ENCODE data around the gene XPO6. TPM values are rescaled to one million over a fixed set of nuclear protein-coding genes. Genes with fewer than 3 reads are reported as not detected.

The XPO6 gene
- total RNA-seq, 2 donors from 2014 or later: 17.9 to 29.8 TPM

- H3K27ac ChIP-seq: no peak overlapping the region
- H3K9me3 ChIP-seq: no peaks in the 10 kb centered on the region
- H3K4me1 ChIP-seq: no peaks in the 10 kb centered on the region
- TF ChIP-seq CTCF (IDR thresholded peaks at IDR 0.05): no peak
- DNase-seq (ENCODE audit: low spot score): no peak
- H3K36me3 ChIP-seq: peaks cover 67% of the 10 kb centered on the region
- H3K27me3 ChIP-seq: no peaks in the 10 kb centered on the region
- H3K4me3 ChIP-seq: no peak overlapping the region
Measured at GRCh38 chr16:28149011-28149888, 62.5 kb downstream of the XPO6 start.

- H3K4me1 ChIP-seq: no peaks in the 10 kb centered on the region
- TF ChIP-seq CTCF (IDR thresholded peaks at IDR 0.05): no peak
- peaks cover 47% of the 10 kb centered on the region for H3K36me3 ChIP-seq
Measured at GRCh38 chr16:28146536-28146935, 65.2 kb downstream of the XPO6 start.

GRCh38 chr16:28145796-28146195, 66.0 kb downstream of the XPO6 start:
- no peaks in the 10 kb centered on the region for H3K27me3 ChIP-seq
- H3K9me3 ChIP-seq: no peaks in the 10 kb centered on the region
- TF ChIP-seq CTCF (IDR thresholded peaks at IDR 0.05): no peak
- H3K4me3 ChIP-seq: no peak overlapping the region
- no peak overlapping the region for H3K27ac ChIP-seq
- DNase-seq (ENCODE audit: low spot score): no peak
- no peaks in the 10 kb centered on the region for H3K4me1 ChIP-seq
- peaks cover 42% of the 10 kb centered on the region for H3K36me3 ChIP-seq

More at GRCh38 chr16:28146536-28146935, 65.2 kb downstream of the XPO6 start:
- Histone ChIP-seq H3K27me3 (no peaks in the 10 kb centered on the region), H3K27ac (no peak overlapping the region), H3K4me3 (no peak overlapping the region), H3K9me3 (no peaks in the 10 kb centered on the region)
- no peak for DNase-seq (ENCODE audit: low spot score)

- no peak overlapping the region for H3K4me3 ChIP-seq
- no peaks in the 10 kb centered on the region for H3K9me3 ChIP-seq
- no peaks in the 10 kb centered on the region for H3K27me3 ChIP-seq
- no peak for DNase-seq (ENCODE audit: low spot score)
- peaks cover 2% of the 10 kb centered on the region for H3K36me3 ChIP-seq
- no peaks in the 10 kb centered on the region for H3K4me1 ChIP-seq
- H3K27ac ChIP-seq: peak overlapping the region in 1 of 2 donors; percentile 19
- TF ChIP-seq CTCF (IDR thresholded peaks at IDR 0.05): no peak
Measured at GRCh38 chr16:28140788-28141618, 70.8 kb downstream of the XPO6 start.

- peaks cover 6% of the 10 kb centered on the region for H3K36me3 ChIP-seq
- no peak overlapping the region for H3K27ac ChIP-seq
- no peaks in the 10 kb centered on the region for H3K4me1 ChIP-seq
Measured at GRCh38 chr16:28139530-28139929, 72.2 kb downstream of the XPO6 start.

More at GRCh38 chr16:28139530-28139929, 72.2 kb downstream of the XPO6 start:
- Histone ChIP-seq H3K9me3 (no peaks in the 10 kb centered on the region), H3K27me3 (no peaks in the 10 kb centered on the region), H3K4me3 (no peak overlapping the region)
- DNase-seq (ENCODE audit: low spot score): no peak
- TF ChIP-seq CTCF (IDR thresholded peaks at IDR 0.05): peak in 1 of 2 donors; percentile 33
